ENCODE results near the gene RIMOC1.

GRCh38 chr5:41924872-41925554 lies 20.9 kb downstream of the RIMOC1 start, which contains the start of gene FBXO4:
- TF ChIP-seq YY1 (IDR thresholded peaks at IDR 0.05; ENCODE audit: insufficient read depth, insufficient read length) (no peak), ZNF274 (IDR thresholded peaks at IDR 0.05; ENCODE audit: low read depth, low read length) (no peak), SUZ12 (IDR thresholded peaks at IDR 0.05; ENCODE audit: extremely low read depth, insufficient read depth, insufficient read length) (no peak)

Data from NT2/D1 (cell line).